MM.1S (cell line): Measurements from ENCODE around the gene ALDH5A1.

Experiments
- CTCF ChIP-seq: fragments of 300-600 bp; sonication (generic); IDR thresholded peaks from 2 replicates; pipeline ENCODE4 v1.5.1; 2016; ENCODE audit warnings: antibody characterized with exemption, low read length, mixed read lengths
- EZH2 ChIP-seq: fragments of 300-600 bp; sonication (generic); optimal IDR thresholded peaks from 2 replicates; pipeline ENCODE3; 2017; ENCODE audit warnings: low read depth, mild to moderate bottlenecking, antibody characterized with exemption, low read length, mixed read lengths
- EZH2phosphoT487 ChIP-seq: fragments of 300-600 bp; sonication (generic); IDR thresholded peaks from 2 replicates; pipeline ENCODE4 v1.6.1; 2018; ENCODE audit warnings: antibody characterized with exemption, low read length

- TF ChIP-seq CTCF = no peak
- no peak for TF ChIP-seq EZH2
- TF ChIP-seq EZH2phosphoT487 = no peak
These were observed 6.6 kb downstream of the ALDH5A1 start for GRCh38 chr6:24501374-24501773.
